GM12875 (cell line): ENCODE data around the gene NRG2.

Source experiments
- H3K4me3 ChIP-seq: one replicate; pipeline ENCODE4 v1.5.1; 2011; ENCODE audit warnings: low read depth, low read length, control low read depth
- CTCF ChIP-seq: IDR thresholded peaks from 2 replicates; pipeline ENCODE4 v1.5.1; 2011; ENCODE audit warnings: low read depth, mild to moderate bottlenecking, control low read depth, inconsistent platforms, low read length, moderate library complexity, borderline replicate concordance; ENCODE audit not compliant: insufficient read depth

Gene NRG2

GRCh38 chr5:139984816-139985215, 58.3 kb downstream of the NRG2 start:
- TF ChIP-seq CTCF, result no peak

GRCh38 chr5:139982975-139983240, 60.2 kb downstream of the NRG2 start:
- TF ChIP-seq CTCF, result no peak
- no peak overlapping the region for H3K4me3 ChIP-seq

More at GRCh38 chr5:139984816-139985215, 58.3 kb downstream of the NRG2 start:
- H3K4me3 ChIP-seq, result no peak overlapping the region

GRCh38 chr5:139982157-139982974, 60.7 kb downstream of the NRG2 start:
- H3K4me3 ChIP-seq, result no peak overlapping the region
- TF ChIP-seq CTCF, result no peak

GRCh38 chr5:139980765-139981164, 62.3 kb downstream of the NRG2 start:
- no peak for TF ChIP-seq CTCF
- H3K4me3 ChIP-seq, result no peak overlapping the region

- TF ChIP-seq CTCF, result no peak
- H3K4me3 ChIP-seq, result no peak overlapping the region
Observed at GRCh38 chr5:139979943-139980342, 63.2 kb downstream of the NRG2 start.

GRCh38 chr5:139979518-139979917, 63.6 kb downstream of the NRG2 start:
- TF ChIP-seq CTCF, result no peak

GRCh38 chr5:139976703-139977102, 66.4 kb downstream of the NRG2 start:
- TF ChIP-seq CTCF, result no peak
- H3K4me3 ChIP-seq, result no peak overlapping the region

More at GRCh38 chr5:139979518-139979917, 63.6 kb downstream of the NRG2 start:
- H3K4me3 ChIP-seq, result no peak overlapping the region
